ENCODE measurements around the gene EHMT1.

EHMT1 gene

DNA sequence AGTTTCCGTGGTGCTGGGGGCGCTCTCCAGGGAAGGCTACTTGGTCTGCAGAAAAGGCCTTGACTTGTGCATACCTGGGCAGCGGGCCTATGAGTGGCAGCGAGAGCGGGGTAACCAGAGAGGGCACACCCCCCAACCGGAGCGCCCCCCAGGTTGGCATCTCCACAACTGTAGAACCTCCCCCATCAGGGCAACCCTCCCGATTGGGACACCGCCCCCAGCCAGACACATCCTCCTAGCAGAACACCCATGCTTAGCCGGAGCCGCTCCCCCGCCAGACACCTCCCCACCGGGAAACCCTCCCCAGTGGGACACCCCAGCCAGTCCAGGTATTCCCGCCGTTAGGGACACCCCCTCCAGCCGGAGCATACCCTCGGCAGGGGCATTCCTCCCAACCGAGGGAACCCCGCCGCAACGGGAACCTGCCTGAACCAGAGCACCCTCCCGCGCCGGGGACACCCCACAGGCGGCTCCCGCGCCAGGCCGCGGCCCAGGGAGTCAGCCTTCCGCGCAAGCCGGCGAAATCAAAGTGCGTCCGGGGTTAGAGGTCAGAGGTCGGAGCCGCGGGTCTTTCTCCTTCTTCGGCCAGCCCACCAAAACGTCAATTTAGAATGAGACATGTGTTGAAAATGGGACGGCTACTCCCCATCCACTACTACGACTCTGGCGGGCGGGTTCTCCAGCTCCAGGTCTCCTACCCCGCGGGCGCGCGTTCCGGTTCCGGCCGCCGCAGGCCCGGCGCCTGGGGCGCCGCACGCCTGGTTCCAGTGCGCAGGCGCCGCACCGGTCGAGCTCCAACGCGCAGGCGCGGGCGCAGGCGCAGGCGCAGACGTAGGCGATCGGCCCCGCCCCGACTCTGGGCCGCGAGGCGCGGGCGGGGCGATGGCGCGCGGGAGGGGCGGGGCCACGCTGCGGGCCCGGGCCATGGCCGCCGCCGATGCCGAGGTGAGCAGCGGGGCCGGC lies at the start of gene EHMT1:
Gene EHMT1, plus strand, starts transcription at position 901 of the 963 bp plus-strand sequence. Its CDS starts 24 bp downstream, at position 925.
- peak; percentile 94 for DNase-seq

- no peak for DNase-seq
Observed at GRCh38 chr9:137569609-137570203, 49.1 kb upstream of the EHMT1 start.

GRCh38 chr9:137570566-137570965 lies 48.2 kb upstream of the EHMT1 start:
- DNase-seq = no peak

GRCh38 chr9:137574192-137574591 lies 44.6 kb upstream of the EHMT1 start:
- DNase-seq = no peak

DNA sequence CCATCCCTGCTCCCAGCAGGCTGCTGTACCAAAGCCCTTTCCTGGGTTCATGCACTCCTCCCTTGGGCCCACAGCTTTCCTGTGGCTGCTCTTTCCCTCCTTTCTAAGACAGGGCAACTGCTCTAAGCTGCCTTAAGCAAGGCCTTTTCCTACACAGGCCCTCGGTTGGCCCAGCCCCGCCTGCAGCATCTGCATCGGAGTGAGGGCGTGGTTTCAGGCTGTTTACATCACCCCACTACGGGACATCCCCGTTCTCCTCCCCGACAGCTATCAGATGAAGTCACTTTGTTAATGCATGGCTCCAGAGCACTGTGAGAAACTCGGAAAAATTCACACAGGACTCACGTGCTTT lies 43.5 kb upstream of the EHMT1 start:
- DNase-seq = no peak

- DNase-seq = no peak
Observed at GRCh38 chr9:137575716-137576411, 42.9 kb upstream of the EHMT1 start.

GRCh38 chr9:137578518-137579258 lies 40.1 kb upstream of the EHMT1 start, which contains the start of gene DPH7:
TSS of gene DPH7 (minus strand) at chr9:137578925. CDS start at chr9:137578777, 148 bp downstream.
- peak; percentile 97 for DNase-seq

GRCh38 chr9:137579259-137579604 lies 39.6 kb upstream of the EHMT1 start:
- no peak for DNase-seq

- peak; percentile 73 for DNase-seq
Observed at GRCh38 chr9:137580209-137580953, 38.4 kb upstream of the EHMT1 start.

GRCh38 chr9:137580954-137581322 lies 37.9 kb upstream of the EHMT1 start:
- DNase-seq = no peak

- DNase-seq = no peak
Observed at GRCh38 chr9:137581361-137582285, 37.2 kb upstream of the EHMT1 start.

DNA sequence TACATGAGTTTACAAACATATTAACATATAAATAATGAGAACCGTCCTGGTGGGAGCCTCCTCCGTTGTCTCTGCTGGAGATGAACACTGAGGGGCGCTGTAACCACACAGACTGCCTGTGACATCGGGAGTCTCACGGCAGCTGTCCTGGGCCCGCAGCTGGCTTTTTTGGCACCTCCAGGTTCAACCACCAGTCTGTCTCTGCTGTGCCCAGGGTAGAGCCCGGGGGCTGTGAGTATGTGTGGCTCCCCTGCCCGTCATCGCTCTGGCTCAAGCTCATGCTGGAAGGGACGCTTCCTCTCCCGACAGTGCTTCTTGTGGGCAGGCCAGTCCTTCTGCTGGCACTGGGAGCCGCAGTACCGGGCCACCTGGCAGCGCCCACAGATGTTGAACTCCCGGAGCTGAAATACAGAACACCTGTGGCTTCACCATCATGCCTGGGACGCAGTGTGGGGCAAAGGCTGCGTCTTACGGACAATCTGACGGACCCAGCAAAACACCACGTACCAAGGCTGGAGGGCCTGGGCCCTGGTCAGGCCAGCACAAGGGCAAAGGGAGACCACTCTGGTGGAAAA lies 36.4 kb upstream of the EHMT1 start:
- no peak for DNase-seq

DNA sequence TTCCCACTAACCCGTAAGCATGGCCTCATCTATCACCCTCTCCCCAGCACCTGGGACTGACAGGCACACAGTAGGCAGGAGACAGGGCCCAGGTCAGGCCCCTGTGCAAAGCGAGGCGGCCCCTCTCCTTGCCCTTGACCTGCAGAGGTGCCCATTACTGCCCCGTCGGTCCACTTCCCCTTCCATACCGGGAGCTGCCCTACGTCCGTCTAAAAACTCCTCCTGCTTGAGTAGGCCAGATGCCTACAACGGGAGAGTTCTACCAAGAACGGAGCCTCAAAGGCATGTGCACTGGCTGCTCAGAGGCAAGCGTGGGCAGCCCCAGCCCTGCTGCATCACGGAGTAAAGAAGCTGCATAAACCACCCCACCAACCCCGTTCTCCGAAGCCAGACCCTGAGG lies 35.5 kb upstream of the EHMT1 start:
- no peak for DNase-seq

GRCh38 chr9:137583957-137584356 lies 34.8 kb upstream of the EHMT1 start:
- no peak for DNase-seq

GRCh38 chr9:137586854-137587253 lies 32.0 kb upstream of the EHMT1 start:
- no peak for DNase-seq

- DNase-seq = no peak
Observed at GRCh38 chr9:137588311-137588710, 30.5 kb upstream of the EHMT1 start.

GRCh38 chr9:137588891-137589290 lies 29.9 kb upstream of the EHMT1 start:
- DNase-seq = no peak

DNA sequence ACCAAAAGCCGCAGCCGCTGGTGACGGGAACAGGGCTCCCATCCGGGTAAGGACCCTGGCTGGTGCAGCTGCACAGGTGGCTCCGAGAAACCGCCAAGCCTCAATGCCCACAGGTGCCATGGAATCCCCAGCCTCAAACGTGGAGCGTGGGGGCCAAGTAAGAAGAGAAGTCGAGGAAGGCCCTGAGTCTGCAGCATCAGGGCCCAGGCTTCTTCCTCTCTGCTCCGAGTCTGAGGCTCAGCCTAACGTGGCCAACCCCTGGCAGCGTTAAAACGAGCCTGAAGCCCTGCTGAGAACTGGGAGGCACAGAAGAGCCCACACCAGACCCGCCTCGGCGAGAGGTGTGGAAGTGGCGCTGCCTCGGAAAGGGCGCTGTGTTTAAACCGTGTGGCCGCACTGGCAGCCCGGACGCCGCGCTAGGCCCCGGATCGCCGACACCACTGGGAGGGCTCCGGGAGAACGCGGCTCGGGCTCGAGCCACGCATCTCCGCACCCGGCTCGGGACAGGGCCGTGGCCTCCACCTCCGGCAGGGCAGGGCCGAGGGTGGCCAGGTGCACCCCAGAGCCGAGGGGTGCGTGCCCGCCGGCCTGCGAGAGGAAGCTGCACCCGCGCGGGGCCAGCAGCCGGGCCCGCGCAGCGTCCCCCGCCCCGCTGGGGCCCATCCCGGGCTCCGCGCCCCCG lies 29.2 kb upstream of the EHMT1 start:
- DNase-seq = peak; percentile 46

DNA sequence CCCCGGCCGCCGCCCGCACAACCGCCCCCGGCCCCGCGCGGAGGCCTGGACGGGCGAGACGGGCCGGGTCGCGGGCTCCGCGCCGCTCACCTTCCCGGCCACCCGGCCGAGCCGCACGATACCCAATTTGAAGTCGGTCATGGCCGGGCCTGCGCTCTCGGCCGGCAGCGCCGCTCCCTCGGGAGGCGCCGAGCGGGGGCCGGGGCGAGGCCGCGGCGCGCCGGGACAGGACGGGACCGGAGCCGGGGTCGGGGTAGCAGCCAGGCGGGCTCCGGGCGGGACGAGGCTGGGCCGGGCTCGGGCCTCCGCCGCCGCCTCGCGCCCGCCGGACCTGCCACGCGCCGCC lies 28.7 kb upstream of the EHMT1 start:
- no peak for DNase-seq

Measured in NCI-H69 (cell line).